ENCODE measurements around the gene MRC2. TPM values are rescaled to one million over a fixed set of nuclear protein-coding genes. Genes with fewer than 3 reads are reported as not detected.

MRC2 gene
- total and polyA plus RNA-seq, 2 of the 13 experiments (the other 11 are each of a cell fraction or from before 2014, with no cell fraction given) = not detected

- TF ChIP-seq, protein P1, sequence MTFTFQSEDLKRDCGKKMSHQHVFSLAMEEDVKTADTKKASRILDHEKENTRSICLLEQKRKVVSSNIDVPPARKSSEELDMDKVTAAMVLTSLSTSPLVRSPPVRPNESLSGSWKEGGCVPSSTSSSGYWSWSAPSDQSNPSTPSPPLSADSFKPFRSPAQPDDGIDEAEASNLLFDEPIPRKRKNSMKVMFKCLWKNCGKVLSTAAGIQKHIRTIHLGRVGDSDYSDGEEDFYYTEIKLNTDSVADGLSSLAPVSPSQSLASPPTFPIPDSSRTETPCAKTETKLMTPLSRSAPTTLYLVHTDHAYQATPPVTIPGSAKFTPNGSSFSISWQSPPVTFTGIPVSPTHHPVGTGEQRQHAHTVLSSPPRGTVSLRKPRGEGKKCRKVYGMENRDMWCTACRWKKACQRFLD (CRISPR knock-in tag; IDR thresholded peaks at IDR 0.05; ENCODE audit: borderline replicate concordance) = peak; percentile 61; the same call in 1 of the 2 replicates
- TF ChIP-seq ZNF609 (CRISPR knock-in tag; IDR thresholded peaks at IDR 0.05; ENCODE audit: borderline replicate concordance) (peak; percentile 74), ZUFSP (CRISPR knock-in tag; IDR thresholded peaks at IDR 0.05; ENCODE audit: borderline replicate concordance) (no peak), SAP130 (CRISPR knock-in tag; IDR thresholded peaks at IDR 0.05; ENCODE audit: low read depth) (peak; percentile 73; the same call in 1 of the 2 replicates), ELF1 (CRISPR knock-in tag; IDR thresholded peaks at IDR 0.05) (no peak; the same call in 1 of the 2 replicates), KLF11 (CRISPR knock-in tag; IDR thresholded peaks at IDR 0.05) (0 out of 2 replicates have a peak, but pooled peaks have one; percentile 39), HNF4G (IDR thresholded peaks at IDR 0.05; ENCODE audit: borderline replicate concordance, low read depth, low read length) (peak; percentile 36; the same call in 1 of the 2 replicates), HNF4G (CRISPR knock-in tag; IDR thresholded peaks at IDR 0.05; ENCODE audit: borderline replicate concordance, low read depth) (no peak), HOXA5 (CRISPR knock-in tag; IDR thresholded peaks at IDR 0.05) (0 out of 2 replicates have a peak, but pooled peaks have one; percentile 57), ZNF564 (CRISPR knock-in tag; IDR thresholded peaks at IDR 0.05) (peak; percentile 91), NFYC (CRISPR knock-in tag; IDR thresholded peaks at IDR 0.05) (no peak), SMARCE1 (IDR thresholded peaks at IDR 0.05; ENCODE audit: borderline replicate concordance) (no peak), NPAS2 (CRISPR knock-in tag; IDR thresholded peaks at IDR 0.05; ENCODE audit: borderline replicate concordance) (no peak), STAT5B (CRISPR knock-in tag; IDR thresholded peaks at IDR 0.05) (no peak)
- TF ChIP-seq, protein P2, sequence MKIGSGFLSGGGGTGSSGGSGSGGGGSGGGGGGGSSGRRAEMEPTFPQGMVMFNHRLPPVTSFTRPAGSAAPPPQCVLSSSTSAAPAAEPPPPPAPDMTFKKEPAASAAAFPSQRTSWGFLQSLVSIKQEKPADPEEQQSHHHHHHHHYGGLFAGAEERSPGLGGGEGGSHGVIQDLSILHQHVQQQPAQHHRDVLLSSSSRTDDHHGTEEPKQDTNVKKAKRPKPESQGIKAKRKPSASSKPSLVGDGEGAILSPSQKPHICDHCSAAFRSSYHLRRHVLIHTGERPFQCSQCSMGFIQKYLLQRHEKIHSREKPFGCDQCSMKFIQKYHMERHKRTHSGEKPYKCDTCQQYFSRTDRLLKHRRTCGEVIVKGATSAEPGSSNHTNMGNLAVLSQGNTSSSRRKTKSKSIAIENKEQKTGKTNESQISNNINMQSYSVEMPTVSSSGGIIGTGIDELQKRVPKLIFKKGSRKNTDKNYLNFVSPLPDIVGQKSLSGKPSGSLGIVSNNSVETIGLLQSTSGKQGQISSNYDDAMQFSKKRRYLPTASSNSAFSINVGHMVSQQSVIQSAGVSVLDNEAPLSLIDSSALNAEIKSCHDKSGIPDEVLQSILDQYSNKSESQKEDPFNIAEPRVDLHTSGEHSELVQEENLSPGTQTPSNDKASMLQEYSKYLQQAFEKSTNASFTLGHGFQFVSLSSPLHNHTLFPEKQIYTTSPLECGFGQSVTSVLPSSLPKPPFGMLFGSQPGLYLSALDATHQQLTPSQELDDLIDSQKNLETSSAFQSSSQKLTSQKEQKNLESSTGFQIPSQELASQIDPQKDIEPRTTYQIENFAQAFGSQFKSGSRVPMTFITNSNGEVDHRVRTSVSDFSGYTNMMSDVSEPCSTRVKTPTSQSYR (CRISPR knock-in tag; IDR thresholded peaks at IDR 0.05; ENCODE audit: borderline replicate concordance) = peak; percentile 86
Measured at GRCh38 chr17:62616993-62617893, 10.2 kb upstream of the MRC2 start (continued).

All from HepG2 (cell line).